ENCODE results near the gene COMMD2. TPM values are rescaled to one million over a fixed set of nuclear protein-coding genes. Genes with fewer than 3 reads are reported as not detected.

Gene COMMD2
- total RNA-seq, 1 experiment from 2014 or later = 35.5 TPM

DNA sequence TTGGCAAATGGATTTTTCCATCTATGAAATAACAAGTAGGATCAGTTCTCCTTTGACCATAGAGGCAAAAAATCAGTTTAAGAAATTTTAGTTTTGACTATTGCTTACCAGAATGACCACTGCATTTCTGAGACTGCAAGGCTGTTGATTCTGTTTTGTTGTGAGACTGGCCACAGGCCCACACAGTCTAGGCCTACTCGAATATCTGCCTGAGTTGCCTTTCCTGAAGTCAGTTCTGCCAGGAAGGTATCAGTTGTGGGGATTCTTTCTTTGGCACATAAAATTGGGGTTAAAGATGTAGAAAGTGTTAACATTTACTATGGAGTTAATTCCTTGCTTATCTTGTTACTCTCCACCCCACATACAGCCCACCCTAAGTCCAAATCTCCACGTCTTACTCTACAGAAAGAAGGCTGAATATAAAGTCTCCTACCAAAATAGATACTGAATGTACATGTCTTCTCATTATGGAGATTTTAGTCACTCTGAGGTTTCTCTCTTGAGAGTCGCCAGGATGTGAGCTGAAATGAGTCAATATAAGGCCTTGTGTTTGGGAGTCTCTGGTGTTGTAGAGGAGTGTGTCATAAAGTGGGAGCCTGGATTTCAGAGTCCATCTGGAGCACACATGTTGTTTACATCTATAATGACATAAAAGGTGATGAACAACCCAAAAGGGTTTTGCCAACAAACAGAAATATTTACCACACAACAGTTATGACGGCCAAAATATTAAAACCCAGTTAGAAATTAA lies 49.4 kb downstream of the COMMD2 start:
- no peaks in the 10 kb centered on the region for H3K79me2 ChIP-seq (ENCODE audit: insufficient read depth, low read length)
- ChIA-PET POLR2A (no interaction called here), CTCF (no interaction called here), RAD21 (ENCODE audit: low non-redundant PET in 1 of 2, low total read pairs in 2 of 2, uncharacterized antibody in 2 of 2, unreplicated experiment in 2 of 2) (no interaction called here)
- H3K27ac ChIP-seq (ENCODE audit: low read depth, low read length) = no peak overlapping the region
- H3K4me3 ChIP-seq (replicated peaks in 1 of 2; ENCODE audit: low read depth in 1 of 2, low read length in 2 of 2) = no peak overlapping the region
- H3K27me3 ChIP-seq (ENCODE audit: insufficient read depth, low read length) = no peaks in the 10 kb centered on the region
- BruUV-seq (replicated peaks) = no TSS peak
- H3K9me2 ChIP-seq (ENCODE audit: insufficient read depth) = no peaks in the 10 kb centered on the region
- no peak overlapping the region for H3K9ac ChIP-seq (ENCODE audit: low read length)
- no peaks in the 10 kb centered on the region for H3K4me1 ChIP-seq (ENCODE audit: control insufficient read depth in 1 of 2, insufficient read depth in 2 of 2, low read length in 2 of 2)
- no peak overlapping the region for H2AFZ ChIP-seq (ENCODE audit: low read depth, low read length, poor library complexity, severe bottlenecking)
- intact Hi-C loops (cut with micrococcal nuclease) = no loop called here
- TF ChIP-seq TCF7L2 (IDR thresholded peaks at IDR 0.05; ENCODE audit: borderline replicate concordance, extremely low read depth, insufficient read depth, insufficient read length) (no peak), POLR2AphosphoS5 (IDR thresholded peaks at IDR 0.05; ENCODE audit: low read depth, low read length) (no peak), JUND (IDR thresholded peaks at IDR 0.05) (no peak), POLR2A (IDR thresholded peaks at IDR 0.05; ENCODE audit: borderline replicate concordance, extremely low read depth, insufficient read depth, insufficient read length) (no peak), CEBPB (IDR thresholded peaks at IDR 0.05; ENCODE audit: low read depth) (no peak)
- peaks cover under 1 to 6% of the 10 kb centered on the region in 2 experiments; a peak in 2 of 4 replicates for H3K9me3 ChIP-seq (ENCODE audit: control insufficient read depth in 1 of 2, insufficient read depth in 1 of 2, low read depth in 1 of 2, low read length in 2 of 2)
- DNase-seq (ENCODE audit: low read depth, low spot score) = no peak
- H3K36me3 ChIP-seq (ENCODE audit: control insufficient read depth in 1 of 2, insufficient read depth in 2 of 2, low read length in 2 of 2) = no peaks in the 10 kb centered on the region
- ATAC-seq = no peak
- H3K4me2 ChIP-seq (ENCODE audit: low read length) = no peak overlapping the region
- H4K20me1 ChIP-seq (ENCODE audit: insufficient read depth) = no peaks in the 10 kb centered on the region

DNA sequence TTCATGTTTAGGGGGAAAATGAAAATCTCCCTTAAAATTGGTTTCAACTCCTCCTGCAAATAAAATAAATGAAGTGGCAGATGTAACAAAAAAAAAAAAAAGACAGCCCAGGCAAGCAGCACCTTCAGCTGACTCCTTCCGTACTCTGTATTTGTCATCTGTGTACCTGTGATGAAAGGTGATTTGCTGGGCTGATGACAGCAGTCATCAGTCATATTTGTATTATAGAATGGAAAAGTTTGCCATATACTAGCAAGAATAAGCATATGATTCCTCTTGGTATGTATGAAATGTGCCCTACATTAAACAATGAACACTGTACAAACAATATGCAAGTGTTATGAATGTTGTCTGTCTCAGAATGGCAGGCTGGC lies 50.3 kb downstream of the COMMD2 start:
- ChIA-PET CTCF (no interaction called here), RAD21 (ENCODE audit: low non-redundant PET in 1 of 2, low total read pairs in 2 of 2, uncharacterized antibody in 2 of 2, unreplicated experiment in 2 of 2) (no interaction called here), POLR2A (no interaction called here)
- no peaks in the 10 kb centered on the region for H3K79me2 ChIP-seq (ENCODE audit: insufficient read depth, low read length)
- no peak for ATAC-seq
- H3K4me2 ChIP-seq (ENCODE audit: low read length) = no peak overlapping the region
- H2AFZ ChIP-seq (ENCODE audit: low read depth, low read length, poor library complexity, severe bottlenecking) = no peak overlapping the region
- no peaks in the 10 kb centered on the region for H3K36me3 ChIP-seq (ENCODE audit: control insufficient read depth in 1 of 2, insufficient read depth in 2 of 2, low read length in 2 of 2)
- BruUV-seq (replicated peaks) = no TSS peak
- DNase-seq (ENCODE audit: low read depth, low spot score) = no peak
- no peaks in the 10 kb centered on the region for H3K27me3 ChIP-seq (ENCODE audit: insufficient read depth, low read length)
- H3K9ac ChIP-seq (ENCODE audit: low read length) = no peak overlapping the region
- no peaks in the 10 kb centered on the region for H3K4me1 ChIP-seq (ENCODE audit: control insufficient read depth in 1 of 2, insufficient read depth in 2 of 2, low read length in 2 of 2)
- H3K27ac ChIP-seq (ENCODE audit: low read depth, low read length) = no peak overlapping the region
- intact Hi-C loops (cut with micrococcal nuclease) = no loop called here
- no peaks in the 10 kb centered on the region for H3K9me2 ChIP-seq (ENCODE audit: insufficient read depth)
- no peaks in the 10 kb centered on the region for H4K20me1 ChIP-seq (ENCODE audit: insufficient read depth)
- H3K9me3 ChIP-seq (ENCODE audit: control insufficient read depth in 1 of 2, insufficient read depth in 1 of 2, low read depth in 1 of 2, low read length in 2 of 2) = peaks cover 4 to 6% of the 10 kb centered on the region in 2 experiments; a peak in 2 of 4 replicates
- no peak overlapping the region for H3K4me3 ChIP-seq (replicated peaks in 1 of 2; ENCODE audit: low read depth in 1 of 2, low read length in 2 of 2)
- TF ChIP-seq POLR2AphosphoS5 (IDR thresholded peaks at IDR 0.05; ENCODE audit: low read depth, low read length) = no peak
- no peak for TF ChIP-seq SRF (IDR thresholded peaks at IDR 0.05; ENCODE audit: low read depth)
- no peak for TF ChIP-seq JUND (IDR thresholded peaks at IDR 0.05)
- TF ChIP-seq RAD21 (IDR thresholded peaks at IDR 0.05; ENCODE audit: low read depth) = no peak
- TF ChIP-seq, protein P1, sequence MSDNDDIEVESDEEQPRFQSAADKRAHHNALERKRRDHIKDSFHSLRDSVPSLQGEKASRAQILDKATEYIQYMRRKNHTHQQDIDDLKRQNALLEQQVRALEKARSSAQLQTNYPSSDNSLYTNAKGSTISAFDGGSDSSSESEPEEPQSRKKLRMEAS (IDR thresholded peaks at IDR 0.05) = no peak
- no peak for TF ChIP-seq SIN3A (IDR thresholded peaks at IDR 0.05; ENCODE audit: low read depth)
- no peak for TF ChIP-seq FOSL1 (IDR thresholded peaks at IDR 0.05; ENCODE audit: low read depth)
- no peak for TF ChIP-seq ELF1 (IDR thresholded peaks at IDR 0.05; ENCODE audit: borderline replicate concordance, low read depth)
- no peak for TF ChIP-seq EZH2phosphoT487 (IDR thresholded peaks at IDR 0.05; ENCODE audit: borderline replicate concordance)
- TF ChIP-seq, protein P2, sequence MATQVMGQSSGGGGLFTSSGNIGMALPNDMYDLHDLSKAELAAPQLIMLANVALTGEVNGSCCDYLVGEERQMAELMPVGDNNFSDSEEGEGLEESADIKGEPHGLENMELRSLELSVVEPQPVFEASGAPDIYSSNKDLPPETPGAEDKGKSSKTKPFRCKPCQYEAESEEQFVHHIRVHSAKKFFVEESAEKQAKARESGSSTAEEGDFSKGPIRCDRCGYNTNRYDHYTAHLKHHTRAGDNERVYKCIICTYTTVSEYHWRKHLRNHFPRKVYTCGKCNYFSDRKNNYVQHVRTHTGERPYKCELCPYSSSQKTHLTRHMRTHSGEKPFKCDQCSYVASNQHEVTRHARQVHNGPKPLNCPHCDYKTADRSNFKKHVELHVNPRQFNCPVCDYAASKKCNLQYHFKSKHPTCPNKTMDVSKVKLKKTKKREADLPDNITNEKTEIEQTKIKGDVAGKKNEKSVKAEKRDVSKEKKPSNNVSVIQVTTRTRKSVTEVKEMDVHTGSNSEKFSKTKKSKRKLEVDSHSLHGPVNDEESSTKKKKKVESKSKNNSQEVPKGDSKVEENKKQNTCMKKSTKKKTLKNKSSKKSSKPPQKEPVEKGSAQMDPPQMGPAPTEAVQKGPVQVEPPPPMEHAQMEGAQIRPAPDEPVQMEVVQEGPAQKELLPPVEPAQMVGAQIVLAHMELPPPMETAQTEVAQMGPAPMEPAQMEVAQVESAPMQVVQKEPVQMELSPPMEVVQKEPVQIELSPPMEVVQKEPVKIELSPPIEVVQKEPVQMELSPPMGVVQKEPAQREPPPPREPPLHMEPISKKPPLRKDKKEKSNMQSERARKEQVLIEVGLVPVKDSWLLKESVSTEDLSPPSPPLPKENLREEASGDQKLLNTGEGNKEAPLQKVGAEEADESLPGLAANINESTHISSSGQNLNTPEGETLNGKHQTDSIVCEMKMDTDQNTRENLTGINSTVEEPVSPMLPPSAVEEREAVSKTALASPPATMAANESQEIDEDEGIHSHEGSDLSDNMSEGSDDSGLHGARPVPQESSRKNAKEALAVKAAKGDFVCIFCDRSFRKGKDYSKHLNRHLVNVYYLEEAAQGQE (IDR thresholded peaks at IDR 0.05; ENCODE audit: low read depth) = no peak
- TF ChIP-seq CBX3 (IDR thresholded peaks at IDR 0.05; ENCODE audit: low read depth) = no peak
- no peak for TF ChIP-seq ZFX (IDR thresholded peaks at IDR 0.05)
- no peak for TF ChIP-seq CEBPB (IDR thresholded peaks at IDR 0.05; ENCODE audit: low read depth)
- no peak for TF ChIP-seq EZH2 (IDR thresholded peaks at IDR 0.05)
- TF ChIP-seq, protein P3, sequence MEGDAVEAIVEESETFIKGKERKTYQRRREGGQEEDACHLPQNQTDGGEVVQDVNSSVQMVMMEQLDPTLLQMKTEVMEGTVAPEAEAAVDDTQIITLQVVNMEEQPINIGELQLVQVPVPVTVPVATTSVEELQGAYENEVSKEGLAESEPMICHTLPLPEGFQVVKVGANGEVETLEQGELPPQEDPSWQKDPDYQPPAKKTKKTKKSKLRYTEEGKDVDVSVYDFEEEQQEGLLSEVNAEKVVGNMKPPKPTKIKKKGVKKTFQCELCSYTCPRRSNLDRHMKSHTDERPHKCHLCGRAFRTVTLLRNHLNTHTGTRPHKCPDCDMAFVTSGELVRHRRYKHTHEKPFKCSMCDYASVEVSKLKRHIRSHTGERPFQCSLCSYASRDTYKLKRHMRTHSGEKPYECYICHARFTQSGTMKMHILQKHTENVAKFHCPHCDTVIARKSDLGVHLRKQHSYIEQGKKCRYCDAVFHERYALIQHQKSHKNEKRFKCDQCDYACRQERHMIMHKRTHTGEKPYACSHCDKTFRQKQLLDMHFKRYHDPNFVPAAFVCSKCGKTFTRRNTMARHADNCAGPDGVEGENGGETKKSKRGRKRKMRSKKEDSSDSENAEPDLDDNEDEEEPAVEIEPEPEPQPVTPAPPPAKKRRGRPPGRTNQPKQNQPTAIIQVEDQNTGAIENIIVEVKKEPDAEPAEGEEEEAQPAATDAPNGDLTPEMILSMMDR (IDR thresholded peaks at IDR 0.05 in 2 of 3, conservative IDR thresholded peaks at IDR 0.05 in 1 of 3; ENCODE audit: borderline replicate concordance in 1 of 3, insufficient read depth in 1 of 3, low read depth in 2 of 3, low read length in 2 of 3) = no peak

All from HCT116 (cell line).